Trophoblast cell (in vitro differentiated cells and primary cell): ENCODE measurements around the gene C10orf90.

Experiments used
- DNase-seq, 2 donors: peaks; one replicate each; pipeline ENCODE4 v3.0.0-alpha.2; 2016
- H2AFZ ChIP-seq: 2 replicates; pipeline ENCODE4 v1.6.1; 2013; ENCODE audit warnings: low read length, moderate library complexity, mild to moderate bottlenecking; ENCODE audit not compliant: insufficient read depth, poor library complexity
- H2AK5ac ChIP-seq: 2 replicates; pipeline ENCODE4 v1.6.1; 2013; ENCODE audit warnings: mild to moderate bottlenecking, low read length
- H2BK120ac ChIP-seq: 2 replicates; pipeline ENCODE4 v1.6.1; 2013; ENCODE audit warnings: low read length, mild to moderate bottlenecking, moderate library complexity; ENCODE audit not compliant: insufficient read depth, poor library complexity
- H2BK12ac ChIP-seq: 2 replicates; pipeline ENCODE4 v1.6.1; 2013; ENCODE audit warnings: mild to moderate bottlenecking, low read length, moderate library complexity
- H2BK5ac ChIP-seq: 2 replicates; pipeline ENCODE4 v1.6.1; 2013; ENCODE audit warnings: low read length, low read depth, moderate library complexity, mild to moderate bottlenecking; ENCODE audit not compliant: poor library complexity
- H3K14ac ChIP-seq: 2 replicates; pipeline ENCODE4 v1.6.1; 2013; ENCODE audit warnings: mild to moderate bottlenecking, low read length
- H3K18ac ChIP-seq: 2 replicates; pipeline ENCODE4 v1.6.1; 2013; ENCODE audit warnings: mild to moderate bottlenecking, low read length
- H3K23ac ChIP-seq: 2 replicates; pipeline ENCODE4 v1.6.1; 2013; ENCODE audit warnings: low read length
- H3K27ac ChIP-seq: 2 replicates; pipeline ENCODE4 v1.5.1; 2013; ENCODE audit warnings: low read depth, mild to moderate bottlenecking, inconsistent platforms, low read length, moderate library complexity
- H3K27me3 ChIP-seq: 2 replicates; pipeline ENCODE4 v1.6.1; 2013; ENCODE audit warnings: inconsistent platforms, mild to moderate bottlenecking, low read length, moderate library complexity; ENCODE audit not compliant: insufficient read depth
- H3K36me3 ChIP-seq, 2 experiments: 1 replicate in 1 of 2; 2 replicates in 1 of 2; pipeline ENCODE4 v1.6.1; 2013; ENCODE audit warnings: low read length in 2 of 2, mild to moderate bottlenecking in 2 of 2, moderate library complexity in 1 of 2; ENCODE audit not compliant: insufficient read depth in 2 of 2, control insufficient read depth in 1 of 2
- H3K4ac ChIP-seq: 2 replicates; pipeline ENCODE4 v1.6.1; 2013; ENCODE audit warnings: low read depth, mild to moderate bottlenecking, low read length, moderate library complexity
- H3K4me1 ChIP-seq, 2 experiments: 1 replicate in 1 of 2; 2 replicates in 1 of 2; pipeline ENCODE4 v1.6.1; 2013; ENCODE audit warnings: low read length in 2 of 2, mild to moderate bottlenecking in 2 of 2, moderate library complexity in 1 of 2; ENCODE audit not compliant: insufficient read depth in 2 of 2, control insufficient read depth in 1 of 2
- H3K4me2 ChIP-seq: 2 replicates; pipeline ENCODE4 v1.6.1; 2013; ENCODE audit warnings: inconsistent platforms, mild to moderate bottlenecking, low read length, moderate library complexity
- H3K4me3 ChIP-seq: 2 replicates; pipeline ENCODE4 v1.5.1; 2013; ENCODE audit warnings: mild to moderate bottlenecking, low read depth, low read length, inconsistent platforms
- H3K79me1 ChIP-seq: one replicate; pipeline ENCODE4 v1.6.1; 2013; ENCODE audit warnings: low read length
- H3K79me2 ChIP-seq: 2 replicates; pipeline ENCODE4 v1.6.1; 2013; ENCODE audit warnings: low read length, mild to moderate bottlenecking; ENCODE audit not compliant: control insufficient read depth, insufficient read depth, poor library complexity
- H3K9ac ChIP-seq: 2 replicates; pipeline ENCODE4 v1.6.1; 2013; ENCODE audit warnings: mild to moderate bottlenecking, low read length
- H3K9me3 ChIP-seq: 2 replicates; pipeline ENCODE4 v1.6.1; 2013; ENCODE audit warnings: low read depth, mild to moderate bottlenecking, control low read depth, inconsistent platforms, low read length; ENCODE audit not compliant: insufficient read depth
- H4K12ac ChIP-seq: 2 replicates; pipeline ENCODE4 v1.6.1; 2013; ENCODE audit warnings: low read depth, mild to moderate bottlenecking, low read length, moderate library complexity
- H4K8ac ChIP-seq: 2 replicates; pipeline ENCODE4 v1.6.1; 2013; ENCODE audit warnings: low read depth, mild to moderate bottlenecking, low read length, moderate library complexity
- H4K91ac ChIP-seq: one replicate; pipeline ENCODE4 v1.6.1; 2013; ENCODE audit warnings: low read depth, mild to moderate bottlenecking, low read length, moderate library complexity
- WGBS: extraction: QIAGEN DNeasy Blood & Tissue Kit; methylation state at CpG from one replicate; pipeline ENCODE4 v1.1.7; 2013; ENCODE audit warnings: missing lambda C conversion rate; ENCODE audit not compliant: insufficient read length, insufficient coverage; ENCODE audit errors: extremely low coverage; 5-methylcytosine and 5-hydroxymethylcytosine counted together

C10orf90 gene

GRCh38 chr10:126621846-126622245, 48.6 kb downstream of the C10orf90 start:
- Histone ChIP-seq H3K27me3 (no peaks in the 10 kb centered on the region), H3K9me3 (no peaks in the 10 kb centered on the region), H3K27ac (no peak overlapping the region), H2BK12ac (no peak overlapping the region), H3K4me2 (no peak overlapping the region), H4K91ac (no peak overlapping the region), H2BK5ac (no peak overlapping the region), H3K4ac (no peak overlapping the region), H3K79me2 (no peaks in the 10 kb centered on the region), H3K4me1 (no peaks in the 10 kb centered on the region), H2BK120ac (no peak overlapping the region), H3K4me3 (no peak overlapping the region), H3K36me3 (no peaks in the 10 kb centered on the region), H2AK5ac (no peak overlapping the region), H2AFZ (no peak overlapping the region), H3K18ac (no peak overlapping the region), H3K9ac (no peak overlapping the region), H3K23ac (no peak overlapping the region), H4K12ac (no peak overlapping the region), H3K14ac (no peak overlapping the region), H4K8ac (no peak overlapping the region), H3K79me1 (no peaks in the 10 kb centered on the region)
- no CpG with 5 or more reads among the region's 7 CpGs for WGBS
- DNase-seq = no peak

GRCh38 chr10:126618466-126618865, 52.0 kb downstream of the C10orf90 start:
- H2AFZ ChIP-seq = no peak overlapping the region
- H3K36me3 ChIP-seq = no peaks in the 10 kb centered on the region
- H4K91ac ChIP-seq = no peak overlapping the region
- H3K9me3 ChIP-seq = no peaks in the 10 kb centered on the region
- H3K27me3 ChIP-seq = no peaks in the 10 kb centered on the region
- WGBS = no CpG with 5 or more reads among the region's 1 CpG
- no peaks in the 10 kb centered on the region for H3K79me1 ChIP-seq
- no peaks in the 10 kb centered on the region for H3K4me1 ChIP-seq
- no peak overlapping the region for H3K27ac ChIP-seq
- H3K14ac ChIP-seq = no peak overlapping the region
- no peak overlapping the region for H4K8ac ChIP-seq
- H3K79me2 ChIP-seq = no peaks in the 10 kb centered on the region
- no peak overlapping the region for H3K4me3 ChIP-seq
- H2BK12ac ChIP-seq = no peak overlapping the region
- no peak overlapping the region for H3K4ac ChIP-seq
- no peak overlapping the region for H3K18ac ChIP-seq
- no peak overlapping the region for H2BK120ac ChIP-seq
- H3K9ac ChIP-seq = no peak overlapping the region
- no peak overlapping the region for H3K23ac ChIP-seq
- DNase-seq = no peak
- H4K12ac ChIP-seq = no peak overlapping the region
- no peak overlapping the region for H2BK5ac ChIP-seq
- no peak overlapping the region for H2AK5ac ChIP-seq
- no peak overlapping the region for H3K4me2 ChIP-seq

- H2AK5ac ChIP-seq = no peak overlapping the region
- no peaks in the 10 kb centered on the region for H3K9me3 ChIP-seq
- WGBS = no CpG with 5 or more reads among the region's 3 CpGs
- H3K14ac ChIP-seq = no peak overlapping the region
- H3K79me1 ChIP-seq = no peaks in the 10 kb centered on the region
- H3K9ac ChIP-seq = no peak overlapping the region
- no peaks in the 10 kb centered on the region for H3K79me2 ChIP-seq
- no peak overlapping the region for H3K18ac ChIP-seq
- no peaks in the 10 kb centered on the region for H3K36me3 ChIP-seq
- no peak overlapping the region for H3K4me3 ChIP-seq
- no peak overlapping the region for H2BK12ac ChIP-seq
- H3K4me2 ChIP-seq = no peak overlapping the region
- H3K4ac ChIP-seq = no peak overlapping the region
- no peak overlapping the region for H4K12ac ChIP-seq
- H2BK120ac ChIP-seq = no peak overlapping the region
- no peak overlapping the region for H4K8ac ChIP-seq
- H3K27me3 ChIP-seq = no peaks in the 10 kb centered on the region
- H3K4me1 ChIP-seq = no peaks in the 10 kb centered on the region
- no peak for DNase-seq
- no peak overlapping the region for H2BK5ac ChIP-seq
- H4K91ac ChIP-seq = no peak overlapping the region
- no peak overlapping the region for H2AFZ ChIP-seq
- H3K27ac ChIP-seq = no peak overlapping the region
- H3K23ac ChIP-seq = no peak overlapping the region
These were observed 52.8 kb downstream of the C10orf90 start for GRCh38 chr10:126617733-126618132.

GRCh38 chr10:126617208-126617607, 53.3 kb downstream of the C10orf90 start:
- H2BK12ac ChIP-seq = no peak overlapping the region
- no CpG with 5 or more reads among the region's 1 CpG for WGBS
- H2BK5ac ChIP-seq = no peak overlapping the region
- H3K79me1 ChIP-seq = no peaks in the 10 kb centered on the region
- no peak overlapping the region for H4K8ac ChIP-seq
- no peak overlapping the region for H3K4me2 ChIP-seq
- no peaks in the 10 kb centered on the region for H3K4me1 ChIP-seq
- H3K14ac ChIP-seq = no peak overlapping the region
- no peak overlapping the region for H3K23ac ChIP-seq
- H3K79me2 ChIP-seq = no peaks in the 10 kb centered on the region
- H3K36me3 ChIP-seq = no peaks in the 10 kb centered on the region
- H2BK120ac ChIP-seq = no peak overlapping the region
- H2AK5ac ChIP-seq = no peak overlapping the region
- no peaks in the 10 kb centered on the region for H3K27me3 ChIP-seq
- no peak overlapping the region for H3K27ac ChIP-seq
- DNase-seq = no peak
- H4K12ac ChIP-seq = no peak overlapping the region
- H3K9me3 ChIP-seq = no peaks in the 10 kb centered on the region
- no peak overlapping the region for H2AFZ ChIP-seq
- H4K91ac ChIP-seq = no peak overlapping the region
- H3K4ac ChIP-seq = no peak overlapping the region
- no peak overlapping the region for H3K18ac ChIP-seq
- H3K4me3 ChIP-seq = no peak overlapping the region
- H3K9ac ChIP-seq = no peak overlapping the region
